Measurements from ENCODE around the gene ATP5F1B.

DNA sequence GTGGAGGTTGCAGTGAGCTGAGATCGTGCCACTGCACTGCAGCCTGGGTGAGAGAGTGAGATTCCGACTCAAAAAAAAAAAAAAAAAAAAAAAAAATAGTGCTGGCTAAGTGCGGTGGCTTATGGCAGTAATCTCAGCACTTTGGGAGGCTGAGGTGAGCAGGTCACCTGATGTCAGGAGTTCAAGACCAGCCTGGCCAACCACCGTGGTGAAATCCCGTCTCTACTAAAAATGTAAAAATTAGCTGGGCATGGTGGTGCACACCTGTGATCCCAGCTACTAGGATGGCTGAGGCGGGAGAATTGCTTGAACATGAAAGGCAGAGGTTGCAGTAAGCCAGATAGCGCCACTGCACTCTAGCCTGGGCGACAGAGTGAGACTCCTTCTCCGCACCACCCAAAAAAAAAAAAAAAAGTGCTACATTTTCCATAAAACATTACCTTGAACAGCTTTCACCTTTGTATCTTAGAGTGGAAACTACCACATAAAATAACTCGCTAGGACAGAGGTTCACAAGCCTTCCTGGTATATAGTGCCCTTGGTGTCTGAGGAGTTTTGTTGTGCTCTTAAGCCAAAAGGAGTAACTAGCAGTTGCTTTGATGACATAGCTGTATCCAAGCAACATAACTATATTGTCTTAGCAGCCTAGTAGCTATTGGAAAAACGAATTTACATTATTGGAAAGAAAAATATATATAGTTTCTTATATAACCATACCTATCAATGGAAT is 31.2 kb upstream of the ATP5F1B start:
- TF ChIP-seq, protein P1, sequence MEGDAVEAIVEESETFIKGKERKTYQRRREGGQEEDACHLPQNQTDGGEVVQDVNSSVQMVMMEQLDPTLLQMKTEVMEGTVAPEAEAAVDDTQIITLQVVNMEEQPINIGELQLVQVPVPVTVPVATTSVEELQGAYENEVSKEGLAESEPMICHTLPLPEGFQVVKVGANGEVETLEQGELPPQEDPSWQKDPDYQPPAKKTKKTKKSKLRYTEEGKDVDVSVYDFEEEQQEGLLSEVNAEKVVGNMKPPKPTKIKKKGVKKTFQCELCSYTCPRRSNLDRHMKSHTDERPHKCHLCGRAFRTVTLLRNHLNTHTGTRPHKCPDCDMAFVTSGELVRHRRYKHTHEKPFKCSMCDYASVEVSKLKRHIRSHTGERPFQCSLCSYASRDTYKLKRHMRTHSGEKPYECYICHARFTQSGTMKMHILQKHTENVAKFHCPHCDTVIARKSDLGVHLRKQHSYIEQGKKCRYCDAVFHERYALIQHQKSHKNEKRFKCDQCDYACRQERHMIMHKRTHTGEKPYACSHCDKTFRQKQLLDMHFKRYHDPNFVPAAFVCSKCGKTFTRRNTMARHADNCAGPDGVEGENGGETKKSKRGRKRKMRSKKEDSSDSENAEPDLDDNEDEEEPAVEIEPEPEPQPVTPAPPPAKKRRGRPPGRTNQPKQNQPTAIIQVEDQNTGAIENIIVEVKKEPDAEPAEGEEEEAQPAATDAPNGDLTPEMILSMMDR (IDR thresholded peaks at IDR 0.05): no peak
- TF ChIP-seq EP300 (IDR thresholded peaks at IDR 0.05; ENCODE audit: low read depth): no peak
- peak in 2 of 3 donors; percentile 20 to 43 for TF ChIP-seq POLR2AphosphoS5 (IDR thresholded peaks at IDR 0.05)
- no peak for TF ChIP-seq POLR2A (IDR thresholded peaks at IDR 0.05)

All from transverse colon (tissue), 4 donors.